ENCODE results near the gene SPEF2.

DNA sequence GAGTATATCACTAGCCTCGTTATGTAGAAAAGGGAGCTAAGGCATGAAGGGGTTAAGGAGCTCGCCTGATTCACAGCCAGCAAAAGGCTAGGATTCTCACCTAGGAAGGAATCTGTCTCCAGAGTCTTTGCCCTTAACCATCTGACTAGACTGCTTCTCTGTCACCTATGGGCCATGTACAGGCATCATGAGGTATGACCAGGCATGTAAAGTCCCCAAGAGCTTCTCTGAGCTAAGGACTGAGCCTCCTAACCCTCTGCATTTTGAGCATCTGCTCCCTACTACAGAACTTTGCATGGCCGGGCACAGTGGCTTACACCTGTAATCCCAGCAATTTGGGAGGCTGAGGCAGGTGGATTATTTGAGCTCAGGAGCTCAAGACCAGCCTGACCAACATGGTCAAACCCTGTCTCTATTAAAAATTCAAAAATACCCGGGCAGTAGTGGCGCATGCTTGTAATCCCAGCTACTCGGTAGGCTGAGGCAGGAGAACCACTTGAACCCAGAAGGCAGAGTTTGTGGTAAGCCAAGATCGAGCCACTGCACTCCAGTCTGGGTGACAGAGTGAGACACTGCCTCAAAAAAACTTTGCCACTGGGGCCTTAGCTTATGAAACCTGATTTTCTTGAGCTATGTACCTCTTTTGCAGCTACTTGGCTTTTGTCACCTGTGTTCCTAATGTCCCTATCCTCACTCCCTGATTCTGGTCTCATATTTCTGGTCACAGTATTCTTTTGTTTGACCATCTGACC lies 205.9 kb downstream of the SPEF2 start:
- TF ChIP-seq, protein P1, sequence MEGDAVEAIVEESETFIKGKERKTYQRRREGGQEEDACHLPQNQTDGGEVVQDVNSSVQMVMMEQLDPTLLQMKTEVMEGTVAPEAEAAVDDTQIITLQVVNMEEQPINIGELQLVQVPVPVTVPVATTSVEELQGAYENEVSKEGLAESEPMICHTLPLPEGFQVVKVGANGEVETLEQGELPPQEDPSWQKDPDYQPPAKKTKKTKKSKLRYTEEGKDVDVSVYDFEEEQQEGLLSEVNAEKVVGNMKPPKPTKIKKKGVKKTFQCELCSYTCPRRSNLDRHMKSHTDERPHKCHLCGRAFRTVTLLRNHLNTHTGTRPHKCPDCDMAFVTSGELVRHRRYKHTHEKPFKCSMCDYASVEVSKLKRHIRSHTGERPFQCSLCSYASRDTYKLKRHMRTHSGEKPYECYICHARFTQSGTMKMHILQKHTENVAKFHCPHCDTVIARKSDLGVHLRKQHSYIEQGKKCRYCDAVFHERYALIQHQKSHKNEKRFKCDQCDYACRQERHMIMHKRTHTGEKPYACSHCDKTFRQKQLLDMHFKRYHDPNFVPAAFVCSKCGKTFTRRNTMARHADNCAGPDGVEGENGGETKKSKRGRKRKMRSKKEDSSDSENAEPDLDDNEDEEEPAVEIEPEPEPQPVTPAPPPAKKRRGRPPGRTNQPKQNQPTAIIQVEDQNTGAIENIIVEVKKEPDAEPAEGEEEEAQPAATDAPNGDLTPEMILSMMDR (optimal IDR thresholded peaks at IDR 0.05 in 1 of 3, IDR thresholded peaks at IDR 0.05 in 1 of 3, conservative IDR thresholded peaks at IDR 0.05 in 1 of 3; ENCODE audit: extremely low read depth in 1 of 3, insufficient read depth in 2 of 3, low read length in 3 of 3), result no peak
- no peak for TF ChIP-seq EZH2 (IDR thresholded peaks at IDR 0.05; ENCODE audit: low read length)
